Measurements from ENCODE around the gene MIS18A. TPM values are rescaled to one million over a fixed set of nuclear protein-coding genes. Genes with fewer than 3 reads are reported as not detected.

The MIS18A gene
- total RNA-seq, 3 donors from 2014 or later, result 4.2 to 10.8 (median 7.2) TPM

- peaks cover 19% of the 10 kb centered on the region for H3K36me3 ChIP-seq
- intact Hi-C loops (cut with DNase I; ENCODE audit: low total_unique reads), result no loop called here
Measured at GRCh38 chr21:32321480-32321879, 42.6 kb upstream of the MIS18A start.

GRCh38 chr21:32320726-32321125, 41.9 kb upstream of the MIS18A start:
- TF ChIP-seq, protein P1, sequence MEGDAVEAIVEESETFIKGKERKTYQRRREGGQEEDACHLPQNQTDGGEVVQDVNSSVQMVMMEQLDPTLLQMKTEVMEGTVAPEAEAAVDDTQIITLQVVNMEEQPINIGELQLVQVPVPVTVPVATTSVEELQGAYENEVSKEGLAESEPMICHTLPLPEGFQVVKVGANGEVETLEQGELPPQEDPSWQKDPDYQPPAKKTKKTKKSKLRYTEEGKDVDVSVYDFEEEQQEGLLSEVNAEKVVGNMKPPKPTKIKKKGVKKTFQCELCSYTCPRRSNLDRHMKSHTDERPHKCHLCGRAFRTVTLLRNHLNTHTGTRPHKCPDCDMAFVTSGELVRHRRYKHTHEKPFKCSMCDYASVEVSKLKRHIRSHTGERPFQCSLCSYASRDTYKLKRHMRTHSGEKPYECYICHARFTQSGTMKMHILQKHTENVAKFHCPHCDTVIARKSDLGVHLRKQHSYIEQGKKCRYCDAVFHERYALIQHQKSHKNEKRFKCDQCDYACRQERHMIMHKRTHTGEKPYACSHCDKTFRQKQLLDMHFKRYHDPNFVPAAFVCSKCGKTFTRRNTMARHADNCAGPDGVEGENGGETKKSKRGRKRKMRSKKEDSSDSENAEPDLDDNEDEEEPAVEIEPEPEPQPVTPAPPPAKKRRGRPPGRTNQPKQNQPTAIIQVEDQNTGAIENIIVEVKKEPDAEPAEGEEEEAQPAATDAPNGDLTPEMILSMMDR (IDR thresholded peaks at IDR 0.05), result no peak
- TF ChIP-seq POLR2A (IDR thresholded peaks at IDR 0.05) (no peak), POLR2AphosphoS5 (IDR thresholded peaks at IDR 0.05) (no peak)
- Histone ChIP-seq H3K4me3 (no peak overlapping the region), H3K36me3 (peaks cover 19% of the 10 kb centered on the region), H3K27me3 (no peaks in the 10 kb centered on the region), H3K9me3 (no peaks in the 10 kb centered on the region), H3K27ac (no peak overlapping the region), H3K4me1 (no peaks in the 10 kb centered on the region)
- intact Hi-C loops (cut with DNase I; ENCODE audit: low total_unique reads), result no loop called here
- DNase-seq (ENCODE audit: low spot score in 2 of 2), result no peak

More at GRCh38 chr21:32321480-32321879, 42.6 kb upstream of the MIS18A start:
- no peaks in the 10 kb centered on the region for H3K27me3 ChIP-seq
- DNase-seq (ENCODE audit: low spot score in 2 of 2), result no peak
- TF ChIP-seq POLR2A (IDR thresholded peaks at IDR 0.05) (no peak), POLR2AphosphoS5 (IDR thresholded peaks at IDR 0.05) (no peak)
- TF ChIP-seq, protein P1 (IDR thresholded peaks at IDR 0.05), result no peak
- no peaks in the 10 kb centered on the region for H3K9me3 ChIP-seq
- H3K27ac ChIP-seq, result no peak overlapping the region
- no peak overlapping the region for H3K4me3 ChIP-seq
- no peaks in the 10 kb centered on the region for H3K4me1 ChIP-seq

DNA sequence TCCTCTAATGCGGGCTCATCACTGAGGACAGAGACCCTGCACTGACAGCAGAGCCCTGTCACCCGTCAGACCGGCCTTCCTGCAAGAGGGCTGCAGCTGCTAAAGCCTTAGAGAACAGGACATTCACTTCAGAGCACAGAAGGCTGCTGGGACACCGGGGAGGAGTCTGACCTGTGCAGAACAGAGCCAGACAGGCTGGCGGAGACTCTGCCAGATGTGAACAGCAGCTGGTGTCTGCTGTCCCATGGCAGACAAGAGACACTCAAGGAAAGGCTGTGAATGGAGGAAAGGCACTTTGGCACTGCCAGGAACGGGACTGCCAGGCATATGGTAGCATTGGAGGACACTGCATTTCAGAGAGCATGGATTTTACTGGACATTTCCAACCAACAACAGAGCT, 41.2 kb upstream of the MIS18A start:
- TF ChIP-seq POLR2AphosphoS5 (IDR thresholded peaks at IDR 0.05), result no peak
- TF ChIP-seq, protein P1 (IDR thresholded peaks at IDR 0.05), result no peak

DNA sequence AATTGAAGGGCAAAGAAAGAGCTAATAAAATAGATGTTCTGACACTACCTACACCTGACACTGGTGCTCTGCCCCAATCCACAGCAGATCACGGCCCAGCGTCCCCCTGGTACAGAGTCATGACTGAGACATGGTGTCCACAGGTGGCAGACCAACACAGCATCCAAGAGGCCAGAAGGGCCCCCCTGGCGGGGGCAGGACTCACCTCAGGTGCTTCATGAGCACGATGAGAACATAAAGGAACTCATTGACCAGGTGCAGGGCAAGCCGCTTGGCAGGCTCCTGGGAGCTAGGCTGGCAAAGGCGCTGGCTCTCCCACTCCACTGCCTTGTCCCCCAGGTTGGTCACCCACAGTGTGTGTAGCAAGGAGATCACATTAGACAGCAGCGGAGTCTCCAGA, 40.2 kb upstream of the MIS18A start:
- Histone ChIP-seq H3K27me3 (no peaks in the 10 kb centered on the region), H3K9me3 (no peaks in the 10 kb centered on the region), H3K27ac (no peak overlapping the region), H3K4me3 (no peak overlapping the region), H3K4me1 (no peaks in the 10 kb centered on the region), H3K36me3 (peaks cover 17% of the 10 kb centered on the region)
- DNase-seq (ENCODE audit: low spot score in 2 of 2), result no peak
- TF ChIP-seq POLR2A (IDR thresholded peaks at IDR 0.05), result no peak
- TF ChIP-seq POLR2AphosphoS5 (IDR thresholded peaks at IDR 0.05), result no peak
- TF ChIP-seq, protein P1 (IDR thresholded peaks at IDR 0.05), result no peak
- intact Hi-C loops (cut with DNase I; ENCODE audit: low total_unique reads), result no loop called here

More for the DNA sequence above, 41.2 kb upstream of the MIS18A start:
- DNase-seq (ENCODE audit: low spot score in 2 of 2), result no peak
- H3K4me3 ChIP-seq, result no peak overlapping the region
- peaks cover 19% of the 10 kb centered on the region for H3K36me3 ChIP-seq
- H3K27me3 ChIP-seq, result no peaks in the 10 kb centered on the region
- H3K27ac ChIP-seq, result no peak overlapping the region
- H3K4me1 ChIP-seq, result no peaks in the 10 kb centered on the region
- intact Hi-C loops (cut with DNase I; ENCODE audit: low total_unique reads), result no loop called here
- H3K9me3 ChIP-seq, result no peaks in the 10 kb centered on the region

DNA sequence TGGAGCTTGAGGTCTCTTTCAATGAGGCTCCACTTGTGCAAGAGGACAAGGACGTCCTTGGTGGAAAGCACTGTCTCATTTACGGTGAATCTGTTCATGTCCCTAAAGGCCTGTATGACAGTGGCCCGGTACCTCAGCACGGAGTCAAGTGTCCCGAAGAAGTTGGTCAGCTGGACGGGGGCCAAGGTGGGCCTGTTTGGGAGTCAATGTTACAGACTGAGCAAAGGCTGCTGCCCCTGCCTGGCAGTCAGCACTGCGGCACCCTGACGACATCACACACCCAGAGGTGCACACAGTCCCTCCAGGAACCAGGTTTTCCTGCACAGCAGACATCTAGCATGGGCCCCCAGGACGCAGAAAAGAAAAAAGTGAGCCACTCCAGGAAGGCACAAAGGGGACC, 38.9 kb upstream of the MIS18A start:
- no peak for TF ChIP-seq POLR2A (IDR thresholded peaks at IDR 0.05)
- no peak for DNase-seq (ENCODE audit: low spot score in 2 of 2)
- Histone ChIP-seq H3K4me1 (no peaks in the 10 kb centered on the region), H3K27ac (no peak overlapping the region), H3K4me3 (no peak overlapping the region), H3K27me3 (no peaks in the 10 kb centered on the region), H3K9me3 (no peaks in the 10 kb centered on the region), H3K36me3 (peaks cover 8% of the 10 kb centered on the region)
- intact Hi-C loops (cut with DNase I; ENCODE audit: low total_unique reads), result no loop called here
